Retinal pigment epithelial cell (primary cell): ENCODE measurements around the gene ERCC3.
"Not testable (repeated sequence)": the region's sequence is repeated elsewhere in the genome, so short reads cannot be mapped to it uniquely, and the experiment has no call there.

Source experiments
- DNase-seq: peaks from one replicate; pipeline ENCODE4 v3.0.0-alpha.2; 2010; ENCODE audit warnings: low read depth
- H3K4me3 ChIP-seq: 2 replicates; pipeline ENCODE4 v1.5.1; 2011; ENCODE audit warnings: mild to moderate bottlenecking, low read length, control low read depth, moderate library complexity
- CTCF ChIP-seq: conservative IDR thresholded peaks from 2 replicates; pipeline ENCODE4 v1.5.1; 2011; ENCODE audit warnings: low read depth, low read length, control low read depth, inconsistent platforms

ERCC3 gene

GRCh38 chr2:127219171-127220070 is 74.5 kb downstream of the ERCC3 start:
- no peak for DNase-seq
- no peak for TF ChIP-seq CTCF
- peak overlapping the region; percentile 63 for H3K4me3 ChIP-seq

- peak overlapping the region; percentile 63 for H3K4me3 ChIP-seq
- no peak for DNase-seq
- TF ChIP-seq CTCF, result no peak
These were observed 75.2 kb downstream of the ERCC3 start for GRCh38 chr2:127218812-127219170.

- no peak overlapping the region for H3K4me3 ChIP-seq
- no peak for TF ChIP-seq CTCF
- no peak for DNase-seq
These were observed 76.2 kb downstream of the ERCC3 start for GRCh38 chr2:127217470-127218325.

GRCh38 chr2:127216593-127216992 is 77.4 kb downstream of the ERCC3 start:
- TF ChIP-seq CTCF, result no peak
- H3K4me3 ChIP-seq, result no peak overlapping the region
- no peak for DNase-seq

- TF ChIP-seq CTCF, result no peak
- no peak for DNase-seq
- H3K4me3 ChIP-seq, result no peak overlapping the region
These were observed 77.8 kb downstream of the ERCC3 start for GRCh38 chr2:127216095-127216494.

- DNase-seq, H3K4me3 ChIP-seq: not testable (repeated sequence)
These were observed 79.7 kb downstream of the ERCC3 start for GRCh38 chr2:127214201-127214600.

GRCh38 chr2:127208313-127208712 is 85.6 kb downstream of the ERCC3 start:
- no peak overlapping the region for H3K4me3 ChIP-seq
- no peak for TF ChIP-seq CTCF
- no peak for DNase-seq
